OCI-LY1 (cell line): ENCODE results near the gene L3MBTL4.

Experiments
- CTCF ChIP-seq: fragments of 200-600 bp; sonication (generic), shearing (Covaris generic); IDR thresholded peaks from 2 replicates; pipeline ENCODE4 v1.5.1; 2017; ENCODE audit warnings: mild to moderate bottlenecking, antibody characterized with exemption, low read length, moderate library complexity, mixed read lengths
- EZH2 ChIP-seq: fragments of 200-600 bp; sonication (generic), shearing (Covaris generic); IDR thresholded peaks from 2 replicates; pipeline ENCODE4 v1.8.0; 2017; ENCODE audit warnings: borderline replicate concordance, mixed run types, mild to moderate bottlenecking, antibody characterized with exemption, low read length, moderate library complexity, mixed read lengths

- TF ChIP-seq CTCF (no peak), EZH2 (no peak)
Observed at GRCh38 chr18:6355789-6356589, 58.7 kb downstream of the L3MBTL4 start.
